Measurements from ENCODE around the gene KLF2.

KLF2 gene

GRCh38 chr19:16308081-16308480, 16.5 kb upstream of the KLF2 start:
- DNase-seq (ENCODE audit: low spot score): no peak

- no peak for DNase-seq (ENCODE audit: low spot score)
Observed at GRCh38 chr19:16309643-16310042, 15.0 kb upstream of the KLF2 start.

GRCh38 chr19:16315825-16316505, 8.7 kb upstream of the KLF2 start:
- no peak for DNase-seq (ENCODE audit: low spot score)

- DNase-seq (ENCODE audit: low spot score): peak; percentile 26
Observed at GRCh38 chr19:16316506-16316882, 8.1 kb upstream of the KLF2 start.

- DNase-seq (ENCODE audit: low spot score): no peak
Observed at GRCh38 chr19:16319481-16319880, 5.1 kb upstream of the KLF2 start.

GRCh38 chr19:16320987-16321386, 3.6 kb upstream of the KLF2 start:
- no peak for DNase-seq (ENCODE audit: low spot score)

- no peak for DNase-seq (ENCODE audit: low spot score)
Observed at GRCh38 chr19:16325161-16325527, 518 bp downstream of the KLF2 start.

GRCh38 chr19:16325641-16326400, 1.2 kb downstream of the KLF2 start:
- no peak for DNase-seq (ENCODE audit: low spot score)

- DNase-seq (ENCODE audit: low spot score): no peak
Observed at GRCh38 chr19:16326401-16327168, 2.0 kb downstream of the KLF2 start.

- DNase-seq (ENCODE audit: low spot score): no peak
Observed at GRCh38 chr19:16327169-16327475, 2.5 kb downstream of the KLF2 start.

GRCh38 chr19:16327501-16327900, 2.9 kb downstream of the KLF2 start:
- DNase-seq (ENCODE audit: low spot score): no peak

GRCh38 chr19:16327911-16328823, 3.5 kb downstream of the KLF2 start:
- DNase-seq (ENCODE audit: low spot score): peak; percentile 83

- DNase-seq (ENCODE audit: low spot score): peak; percentile 7
Observed at GRCh38 chr19:16328824-16329482, 4.3 kb downstream of the KLF2 start.

- no peak for DNase-seq (ENCODE audit: low spot score)
Observed at GRCh38 chr19:16330368-16330801, 5.8 kb downstream of the KLF2 start.

GRCh38 chr19:16330806-16331690, 6.4 kb downstream of the KLF2 start:
- DNase-seq (ENCODE audit: low spot score): no peak

- no peak for DNase-seq (ENCODE audit: low spot score)
Observed at GRCh38 chr19:16333001-16333586, 8.5 kb downstream of the KLF2 start.

- DNase-seq (ENCODE audit: low spot score): no peak
Observed at GRCh38 chr19:16334411-16334810, 9.8 kb downstream of the KLF2 start.

- no peak for DNase-seq (ENCODE audit: low spot score)
Observed at GRCh38 chr19:16335226-16335625, 10.6 kb downstream of the KLF2 start.

- no peak for DNase-seq (ENCODE audit: low spot score)
Observed at GRCh38 chr19:16336571-16336970, 11.9 kb downstream of the KLF2 start.

All from pons (tissue), 1 donor.